Liver (tissue), 9 donors: ENCODE data around the gene HBG2. TPM values are rescaled to one million over a fixed set of nuclear protein-coding genes. Genes with fewer than 3 reads are reported as not detected.

Experiments
- DNase-seq: peaks from one replicate; pipeline ENCODE4 v3.0.0-alpha.2; 2017; ENCODE audit warnings: low spot score
- H3K27ac ChIP-seq, 2 donors: one replicate each; pipeline ENCODE4 v1.7.0; 2013; ENCODE audit warnings: inconsistent platforms in 2 of 2, low read length in 2 of 2, control low read depth in 1 of 2, low read depth in 1 of 2, mild to moderate bottlenecking in 1 of 2
- H3K27me3 ChIP-seq, 4 donors: one replicate each; pipeline versions ENCODE4 v1.6.1 to v1.7.0; 2013; ENCODE audit warnings: low read length in 3 of 4, inconsistent platforms in 1 of 4, mild to moderate bottlenecking in 1 of 4, moderate library complexity in 1 of 4; ENCODE audit not compliant: control insufficient read depth in 4 of 4, insufficient read depth in 4 of 4
- H3K36me3 ChIP-seq, 4 donors: one replicate each; pipeline versions ENCODE4 v1.6.1 to v1.7.0; 2013; ENCODE audit warnings: low read length in 3 of 4, mild to moderate bottlenecking in 3 of 4, low read depth in 1 of 4, moderate library complexity in 1 of 4; ENCODE audit not compliant: control insufficient read depth in 4 of 4, insufficient read depth in 3 of 4
- H3K4me1 ChIP-seq, 4 donors: one replicate each; pipeline versions ENCODE4 v1.6.1 to v1.7.0; 2013; ENCODE audit warnings: low read length in 3 of 4, mild to moderate bottlenecking in 3 of 4, moderate library complexity in 1 of 4; ENCODE audit not compliant: control insufficient read depth in 4 of 4, insufficient read depth in 4 of 4
- H3K4me3 ChIP-seq, 3 donors: one replicate each; pipeline versions ENCODE4 v1.6.1 to v1.7.0; 2013; ENCODE audit warnings: low read length in 3 of 3, control low read depth in 1 of 3, low read depth in 1 of 3, mild to moderate bottlenecking in 1 of 3
- H3K9ac ChIP-seq, 2 donors: one replicate each; pipeline ENCODE4 v1.7.0; 2013; ENCODE audit warnings: low read length in 2 of 2, mild to moderate bottlenecking in 2 of 2, moderate library complexity in 2 of 2, control low read depth in 1 of 2, low read depth in 1 of 2
- H3K9me3 ChIP-seq, 4 donors: one replicate each; pipeline versions ENCODE4 v1.6.1 to v1.7.0; 2013; ENCODE audit warnings: low read length in 3 of 4; ENCODE audit not compliant: control insufficient read depth in 4 of 4
- CTCF ChIP-seq: fragments of 150-350 bp; IDR thresholded peaks from 2 replicates; pipeline ENCODE4 v1.5.1; 2017; ENCODE audit warnings: improper control_type of control experiment, low read depth, low read length; ENCODE audit not compliant: missing input control
- EGR1 ChIP-seq, 2 donors: IDR thresholded peaks; 2 replicates each; pipeline ENCODE4 v1.6.1; 2016 to 2018; ENCODE audit warnings: antibody characterized with exemption in 2 of 2, low read depth in 2 of 2
- FOXA1 ChIP-seq: IDR thresholded peaks from 2 replicates; pipeline ENCODE4 v1.6.1; 2016; ENCODE audit warnings: antibody characterized with exemption
- FOXA2 ChIP-seq: IDR thresholded peaks from 2 replicates; pipeline ENCODE4 v1.6.1; 2016; ENCODE audit warnings: antibody characterized with exemption
- GABPA ChIP-seq, 2 donors: IDR thresholded peaks in 1 of 2; conservative IDR thresholded peaks in 1 of 2; 2 replicates each; pipeline ENCODE4 v1.6.1; 2016; ENCODE audit warnings: antibody characterized with exemption in 2 of 2, mild to moderate bottlenecking in 1 of 2, moderate library complexity in 1 of 2
- HNF4A ChIP-seq, 2 donors: conservative IDR thresholded peaks; 2 replicates each; pipeline ENCODE4 v1.6.1; 2016; ENCODE audit warnings: antibody characterized with exemption in 2 of 2, mild to moderate bottlenecking in 2 of 2
- HNF4G ChIP-seq: IDR thresholded peaks from 2 replicates; pipeline ENCODE4 v1.6.1; 2016; ENCODE audit warnings: antibody characterized with exemption
- JUND ChIP-seq, 2 donors: IDR thresholded peaks; 2 replicates each; pipeline ENCODE4 v1.6.1; 2016; ENCODE audit warnings: antibody characterized with exemption in 2 of 2
- NR2F2 ChIP-seq: IDR thresholded peaks from 2 replicates; pipeline ENCODE4 v1.6.1; 2016; ENCODE audit warnings: antibody characterized with exemption
- RAD21 ChIP-seq, 2 donors: IDR thresholded peaks; 2 replicates each; pipeline ENCODE4 v1.6.1; 2016; ENCODE audit warnings: antibody characterized with exemption in 2 of 2, mild to moderate bottlenecking in 2 of 2
- REST ChIP-seq: IDR thresholded peaks from 2 replicates; pipeline ENCODE4 v1.6.1; 2016; ENCODE audit warnings: antibody characterized with exemption, mild to moderate bottlenecking
- RXRA ChIP-seq, 2 donors: IDR thresholded peaks; 2 replicates each; pipeline ENCODE4 v1.6.1; 2017 to 2018; ENCODE audit warnings: antibody characterized with exemption in 2 of 2, mild to moderate bottlenecking in 1 of 2
- SP1 ChIP-seq: IDR thresholded peaks from 2 replicates; pipeline ENCODE4 v1.6.1; 2018; ENCODE audit warnings: antibody characterized with exemption, mild to moderate bottlenecking
- TAF1 ChIP-seq: conservative IDR thresholded peaks from 2 replicates; pipeline ENCODE4 v1.6.1; 2016; ENCODE audit warnings: antibody characterized with exemption, mild to moderate bottlenecking
- YY1 ChIP-seq: IDR thresholded peaks from 2 replicates; pipeline ENCODE4 v1.6.1; 2016; ENCODE audit warnings: antibody characterized with exemption, mild to moderate bottlenecking
- ZBTB33 ChIP-seq: IDR thresholded peaks from 2 replicates; pipeline ENCODE4 v1.6.1; 2016; ENCODE audit warnings: antibody characterized with exemption
- WGBS: extraction: QIAGEN DNeasy Blood & Tissue Kit; methylation state at CpG from one replicate; pipeline ENCODE4 v1.1.7; 2013; 5-methylcytosine and 5-hydroxymethylcytosine counted together
- polyA plus RNA-seq, 2 donors: library from polyadenylated mRNA; stranded (reverse) in 1 of 2; unstranded in 1 of 2; fragments of 200-250 nt in 1 of 2; fragments of >200 nt in 1 of 2; fragmentation: Nextera tagmentation in 1 of 2; extraction: Ambion mirVana in 1 of 2; gene quantifications; one replicate each; pipeline versions ENCODE4 v1.2.1 to v1.2.3, GENCODE V29; 2013 to 2015
- total RNA-seq, 2 donors: library from RNA; depleted of rRNA; stranded (reverse); fragments of >200 nt; gene quantifications; one replicate each; pipeline ENCODE4 v1.2.3, GENCODE V29; 2014
- TF ChIP-seq, protein P1 (sequence below): IDR thresholded peaks from 2 replicates; pipeline ENCODE4 v1.6.1; 2016; ENCODE audit warnings: antibody characterized with exemption
- TF ChIP-seq, protein P2 (sequence below): IDR thresholded peaks from 2 replicates; pipeline ENCODE4 v1.6.1; 2016; ENCODE audit warnings: antibody characterized with exemption
- donor health status: healthy.
- donor health status: healthy.
- donor health status: healthy.
- donor health status: healthy.
- donor health status: healthy.

Gene HBG2
- total and polyA plus RNA-seq, 4 donors = 0.71 to 55,632 TPM; not detected in 2

- Histone ChIP-seq H3K36me3 (no peaks in the 10 kb centered on the region), H3K4me3 (no peak overlapping the region), H3K9me3 (no peaks in the 10 kb centered on the region), H3K9ac (no peak overlapping the region), H3K4me1 (no peaks in the 10 kb centered on the region), H3K27ac (no peak overlapping the region), H3K27me3 (peaks cover 0 to 15% (median 0%) of the 10 kb centered on the region in 4 donors)
- 56% methylated on average over 1 of the region's 1 CpG for WGBS
- DNase-seq = no peak
- TF ChIP-seq ZBTB33 (no peak), FOXA2 (no peak), YY1 (no peak), RXRA (IDR thresholded peaks at IDR 0.05) (no peak), NR2F2 (no peak), SP1 (no peak), CTCF (no peak), EGR1 (IDR thresholded peaks at IDR 0.05; ENCODE audit: low read depth in 2 of 2) (no peak), HNF4A (conservative IDR thresholded peaks at IDR 0.05) (no peak), TAF1 (no peak), RAD21 (IDR thresholded peaks at IDR 0.05) (no peak), REST (no peak), GABPA (IDR thresholded peaks at IDR 0.05 in 1 of 2, conservative IDR thresholded peaks at IDR 0.05 in 1 of 2) (no peak), JUND (IDR thresholded peaks at IDR 0.05) (no peak), FOXA1 (no peak), HNF4G (no peak)
- TF ChIP-seq, protein P1, sequence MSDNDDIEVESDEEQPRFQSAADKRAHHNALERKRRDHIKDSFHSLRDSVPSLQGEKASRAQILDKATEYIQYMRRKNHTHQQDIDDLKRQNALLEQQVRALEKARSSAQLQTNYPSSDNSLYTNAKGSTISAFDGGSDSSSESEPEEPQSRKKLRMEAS = no peak
- TF ChIP-seq, protein P2, sequence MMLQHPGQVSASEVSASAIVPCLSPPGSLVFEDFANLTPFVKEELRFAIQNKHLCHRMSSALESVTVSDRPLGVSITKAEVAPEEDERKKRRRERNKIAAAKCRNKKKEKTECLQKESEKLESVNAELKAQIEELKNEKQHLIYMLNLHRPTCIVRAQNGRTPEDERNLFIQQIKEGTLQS = no peak
Observed at GRCh38 chr11:5252919-5253265, 1.7 kb downstream of the HBG2 start.
